HepG2 (cell line): ENCODE data around the gene PRMT7. TPM values are rescaled to one million over a fixed set of nuclear protein-coding genes. Genes with fewer than 3 reads are reported as not detected.

Experiments used
- BHLHE40 ChIP-seq: IDR thresholded peaks from 2 replicates; pipeline ENCODE4 v1.6.1; 2011; ENCODE audit warnings: low read length, improper control_type of control experiment
- CBX1 ChIP-seq: IDR thresholded peaks from one replicate; pipeline ENCODE4 v1.6.1; 2016; ENCODE audit warnings: antibody characterized with exemption, low read depth
- DNMT3B ChIP-seq: conservative IDR thresholded peaks from 2 replicates; pipeline ENCODE4 v1.6.1; 2016; ENCODE audit warnings: missing biosample characterization, control low read depth
- EZH2 ChIP-seq: conservative IDR thresholded peaks from 2 replicates; pipeline ENCODE4 v1.6.1; 2012; ENCODE audit warnings: mild to moderate bottlenecking, low read depth, low read length, moderate library complexity
- FOXM1 ChIP-seq: sonication (generic); formaldehyde crosslinking; IDR thresholded peaks from 2 replicates; pipeline ENCODE4 v1.5.0; 2020; ENCODE audit warnings: missing genetic modification reagents
- NFATC3 ChIP-seq: sonication (generic); formaldehyde crosslinking; IDR thresholded peaks from 2 replicates; pipeline ENCODE4 v1.5.1; 2020; ENCODE audit warnings: mild to moderate bottlenecking, missing genetic modification reagents
- RXRB ChIP-seq: IDR thresholded peaks from 2 replicates; pipeline ENCODE4 v1.6.1; 2016; ENCODE audit warnings: borderline replicate concordance, missing genetic modification reagents, missing compliant biosample characterization
- SIX1 ChIP-seq: sonication (generic); formaldehyde crosslinking; IDR thresholded peaks from 2 replicates; pipeline ENCODE4 v1.4.0; 2020; ENCODE audit warnings: missing genetic modification reagents, borderline replicate concordance
- SRSF4 ChIP-seq: fragments of 200-400 bp; formaldehyde crosslinking; IDR thresholded peaks from one replicate; pipeline ENCODE4 v1.6.1; 2018; ENCODE audit warnings: mild to moderate bottlenecking, low read depth, low read length, moderate library complexity; ENCODE audit not compliant: poor library complexity, severe bottlenecking
- TOE1 ChIP-seq: sonication (generic); formaldehyde crosslinking; IDR thresholded peaks from 2 replicates; pipeline ENCODE4 v1.4.0; 2020; ENCODE audit warnings: mild to moderate bottlenecking, missing genetic modification reagents
- ZC3H13 ChIP-seq: sonication (generic); formaldehyde crosslinking; IDR thresholded peaks from 2 replicates; pipeline ENCODE4 v1.8.1; 2023; ENCODE audit warnings: mild to moderate bottlenecking, missing genetic modification reagents, moderate library complexity
- ZFYVE20 ChIP-seq: sonication (generic); formaldehyde crosslinking; IDR thresholded peaks from 2 replicates; pipeline ENCODE4 v1.8.0; 2023; ENCODE audit warnings: low read depth, mild to moderate bottlenecking, moderate library complexity, missing genetic modification reagents, borderline replicate concordance
- ZMYM4 ChIP-seq: sonication (generic); formaldehyde crosslinking; IDR thresholded peaks from 2 replicates; pipeline ENCODE4 v1.8.1; 2023; ENCODE audit warnings: mild to moderate bottlenecking, missing genetic modification reagents
- ZNF251 ChIP-seq: sonication (generic); formaldehyde crosslinking; IDR thresholded peaks from 2 replicates; pipeline ENCODE4 v1.9.0; 2021; ENCODE audit warnings: mild to moderate bottlenecking, missing genetic modification reagents
- ZNF773 ChIP-seq: sonication (generic); formaldehyde crosslinking; IDR thresholded peaks from 2 replicates; pipeline ENCODE4 v1.4.0; 2020; ENCODE audit warnings: missing genetic modification reagents, borderline replicate concordance
- polyA plus RNA-seq, 8 experiments: library from polyadenylated mRNA; depleted of rRNA in 3 of 8; stranded (reverse) in 7 of 8; unstranded in 1 of 8; fragments of >200 nt; fragmentation: Illumina TruSeq in 4 of 8; extraction: Trizol in 4 of 8; gene quantifications; 2 replicates each; pipeline versions ENCODE4 v1.2.1 to v1.2.3, GENCODE V29; 2011 to 2016; ENCODE audit warnings: low read depth in 4 of 8, missing spikeins in 1 of 8, mixed read lengths in 1 of 8; ENCODE audit not compliant: insufficient read depth in 1 of 8
- total RNA-seq, 5 experiments: library from RNA; depleted of rRNA; stranded (reverse); fragments of >200 nt; fragmentation: Illumina TruSeq; extraction: Trizol; gene quantifications; 2 replicates each; pipeline ENCODE4 v1.2.3, GENCODE V29; 2016; ENCODE audit warnings: low read depth in 1 of 5
- TF ChIP-seq, protein P1 (sequence below): sonication (generic); formaldehyde crosslinking; IDR thresholded peaks from 2 replicates; pipeline ENCODE4 v1.4.0; 2020; ENCODE audit warnings: missing genetic modification reagents, mild to moderate bottlenecking, borderline replicate concordance
- TF ChIP-seq, protein P2 (sequence below): sonication (generic); formaldehyde crosslinking; IDR thresholded peaks from 2 replicates; pipeline ENCODE4 v1.8.0; 2022; ENCODE audit warnings: mild to moderate bottlenecking, missing genetic modification reagents; ENCODE audit not compliant: insufficient replicate concordance
- TF ChIP-seq, protein P3 (sequence below): fragments of 450-650 bp; IDR thresholded peaks from 2 replicates; pipeline ENCODE4 v1.6.1; 2016
- TF ChIP-seq, protein P4 (sequence below): sonication (generic); formaldehyde crosslinking; IDR thresholded peaks from 2 replicates; pipeline ENCODE4 v1.4.0; 2020; ENCODE audit warnings: missing genetic modification reagents
- TF ChIP-seq, protein P5 (sequence below): sonication (generic); formaldehyde crosslinking; IDR thresholded peaks from 2 replicates; pipeline ENCODE4 v1.8.0; 2022; ENCODE audit warnings: missing genetic modification reagents, mild to moderate bottlenecking, moderate library complexity, borderline replicate concordance

Gene PRMT7
- total and polyA plus RNA-seq, 2 of the 13 experiments (the other 11 are each of a cell fraction or from before 2014, with no cell fraction given), result 47.5 to 55.0 TPM

DNA sequence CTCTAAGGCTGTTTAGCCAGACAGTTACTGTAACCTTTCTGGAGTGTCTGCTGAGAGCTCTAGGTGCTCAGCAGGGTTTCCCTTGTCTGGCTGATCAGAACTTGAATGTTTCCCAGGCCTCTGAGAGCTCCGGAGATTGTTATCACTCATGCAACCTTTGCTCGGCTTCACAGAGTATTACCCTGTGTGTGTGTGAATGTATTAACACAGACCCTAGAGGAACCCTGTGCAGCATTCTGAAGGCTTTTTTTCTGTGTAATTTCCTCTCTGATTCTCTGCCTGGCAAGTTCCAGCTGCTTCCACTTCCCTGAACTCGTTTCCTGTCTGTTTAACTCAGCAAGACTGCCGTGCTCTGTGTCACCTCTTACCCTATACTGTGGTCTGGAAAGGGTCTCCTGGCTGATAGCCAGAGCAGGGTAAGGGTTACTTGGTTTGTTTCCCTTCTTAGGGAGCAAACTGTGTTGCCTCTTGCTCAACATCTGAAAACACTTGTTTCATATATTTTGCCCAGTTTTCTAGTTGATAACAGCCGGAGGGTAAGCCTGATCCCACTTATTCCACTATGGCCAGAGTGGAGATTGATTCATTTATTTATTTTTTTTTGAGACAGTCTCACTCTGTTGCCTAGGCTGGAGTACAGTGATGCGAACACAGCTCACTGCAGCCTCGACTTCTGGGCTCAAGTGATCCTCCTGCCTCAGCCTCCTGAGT, 21.7 kb downstream of the PRMT7 start (continued):
- peak; percentile 20; the same call in 1 of the 2 replicates for TF ChIP-seq SIX1 (CRISPR knock-in tag)
- TF ChIP-seq, protein P1, sequence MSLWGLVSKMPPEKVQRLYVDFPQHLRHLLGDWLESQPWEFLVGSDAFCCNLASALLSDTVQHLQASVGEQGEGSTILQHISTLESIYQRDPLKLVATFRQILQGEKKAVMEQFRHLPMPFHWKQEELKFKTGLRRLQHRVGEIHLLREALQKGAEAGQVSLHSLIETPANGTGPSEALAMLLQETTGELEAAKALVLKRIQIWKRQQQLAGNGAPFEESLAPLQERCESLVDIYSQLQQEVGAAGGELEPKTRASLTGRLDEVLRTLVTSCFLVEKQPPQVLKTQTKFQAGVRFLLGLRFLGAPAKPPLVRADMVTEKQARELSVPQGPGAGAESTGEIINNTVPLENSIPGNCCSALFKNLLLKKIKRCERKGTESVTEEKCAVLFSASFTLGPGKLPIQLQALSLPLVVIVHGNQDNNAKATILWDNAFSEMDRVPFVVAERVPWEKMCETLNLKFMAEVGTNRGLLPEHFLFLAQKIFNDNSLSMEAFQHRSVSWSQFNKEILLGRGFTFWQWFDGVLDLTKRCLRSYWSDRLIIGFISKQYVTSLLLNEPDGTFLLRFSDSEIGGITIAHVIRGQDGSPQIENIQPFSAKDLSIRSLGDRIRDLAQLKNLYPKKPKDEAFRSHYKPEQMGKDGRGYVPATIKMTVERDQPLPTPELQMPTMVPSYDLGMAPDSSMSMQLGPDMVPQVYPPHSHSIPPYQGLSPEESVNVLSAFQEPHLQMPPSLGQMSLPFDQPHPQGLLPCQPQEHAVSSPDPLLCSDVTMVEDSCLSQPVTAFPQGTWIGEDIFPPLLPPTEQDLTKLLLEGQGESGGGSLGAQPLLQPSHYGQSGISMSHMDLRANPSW, result no peak
- TF ChIP-seq ZMYM4 (CRISPR knock-in tag), result peak; percentile 31; the same call in 1 of the 2 replicates
- TF ChIP-seq ZNF251 (CRISPR knock-in tag), result no peak
- TF ChIP-seq, protein P2, sequence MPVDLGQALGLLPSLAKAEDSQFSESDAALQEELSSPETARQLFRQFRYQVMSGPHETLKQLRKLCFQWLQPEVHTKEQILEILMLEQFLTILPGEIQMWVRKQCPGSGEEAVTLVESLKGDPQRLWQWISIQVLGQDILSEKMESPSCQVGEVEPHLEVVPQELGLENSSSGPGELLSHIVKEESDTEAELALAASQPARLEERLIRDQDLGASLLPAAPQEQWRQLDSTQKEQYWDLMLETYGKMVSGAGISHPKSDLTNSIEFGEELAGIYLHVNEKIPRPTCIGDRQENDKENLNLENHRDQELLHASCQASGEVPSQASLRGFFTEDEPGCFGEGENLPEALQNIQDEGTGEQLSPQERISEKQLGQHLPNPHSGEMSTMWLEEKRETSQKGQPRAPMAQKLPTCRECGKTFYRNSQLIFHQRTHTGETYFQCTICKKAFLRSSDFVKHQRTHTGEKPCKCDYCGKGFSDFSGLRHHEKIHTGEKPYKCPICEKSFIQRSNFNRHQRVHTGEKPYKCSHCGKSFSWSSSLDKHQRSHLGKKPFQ (CRISPR knock-in tag), result no peak
- TF ChIP-seq RXRB (CRISPR knock-in tag), result peak; percentile 78
- no peak for TF ChIP-seq CBX1
- no peak for TF ChIP-seq EZH2
- no peak for TF ChIP-seq SRSF4
- no peak for TF ChIP-seq TOE1
- no peak for TF ChIP-seq BHLHE40
- TF ChIP-seq ZC3H13 (CRISPR knock-in tag), result no peak
- TF ChIP-seq, protein P3, sequence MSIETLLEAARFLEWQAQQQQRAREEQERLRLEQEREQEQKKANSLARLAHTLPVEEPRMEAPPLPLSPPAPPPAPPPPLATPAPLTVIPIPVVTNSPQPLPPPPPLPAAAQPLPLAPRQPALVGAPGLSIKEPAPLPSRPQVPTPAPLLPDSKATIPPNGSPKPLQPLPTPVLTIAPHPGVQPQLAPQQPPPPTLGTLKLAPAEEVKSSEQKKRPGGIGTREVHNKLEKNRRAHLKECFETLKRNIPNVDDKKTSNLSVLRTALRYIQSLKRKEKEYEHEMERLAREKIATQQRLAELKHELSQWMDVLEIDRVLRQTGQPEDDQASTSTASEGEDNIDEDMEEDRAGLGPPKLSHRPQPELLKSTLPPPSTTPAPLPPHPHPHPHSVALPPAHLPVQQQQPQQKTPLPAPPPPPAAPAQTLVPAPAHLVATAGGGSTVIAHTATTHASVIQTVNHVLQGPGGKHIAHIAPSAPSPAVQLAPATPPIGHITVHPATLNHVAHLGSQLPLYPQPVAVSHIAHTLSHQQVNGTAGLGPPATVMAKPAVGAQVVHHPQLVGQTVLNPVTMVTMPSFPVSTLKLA, result no peak
- TF ChIP-seq DNMT3B (CRISPR knock-in tag), result no peak
- no peak for TF ChIP-seq ZNF773 (CRISPR knock-in tag)
- TF ChIP-seq ZFYVE20 (CRISPR knock-in tag), result no peak
- no peak for TF ChIP-seq FOXM1 (CRISPR knock-in tag)
- TF ChIP-seq NFATC3 (CRISPR knock-in tag), result no peak
- TF ChIP-seq, protein P4, sequence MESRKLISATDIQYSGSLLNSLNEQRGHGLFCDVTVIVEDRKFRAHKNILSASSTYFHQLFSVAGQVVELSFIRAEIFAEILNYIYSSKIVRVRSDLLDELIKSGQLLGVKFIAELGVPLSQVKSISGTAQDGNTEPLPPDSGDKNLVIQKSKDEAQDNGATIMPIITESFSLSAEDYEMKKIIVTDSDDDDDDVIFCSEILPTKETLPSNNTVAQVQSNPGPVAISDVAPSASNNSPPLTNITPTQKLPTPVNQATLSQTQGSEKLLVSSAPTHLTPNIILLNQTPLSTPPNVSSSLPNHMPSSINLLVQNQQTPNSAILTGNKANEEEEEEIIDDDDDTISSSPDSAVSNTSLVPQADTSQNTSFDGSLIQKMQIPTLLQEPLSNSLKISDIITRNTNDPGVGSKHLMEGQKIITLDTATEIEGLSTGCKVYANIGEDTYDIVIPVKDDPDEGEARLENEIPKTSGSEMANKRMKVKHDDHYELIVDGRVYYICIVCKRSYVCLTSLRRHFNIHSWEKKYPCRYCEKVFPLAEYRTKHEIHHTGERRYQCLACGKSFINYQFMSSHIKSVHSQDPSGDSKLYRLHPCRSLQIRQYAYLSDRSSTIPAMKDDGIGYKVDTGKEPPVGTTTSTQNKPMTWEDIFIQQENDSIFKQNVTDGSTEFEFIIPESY (CRISPR knock-in tag), result no peak
- TF ChIP-seq, protein P5, sequence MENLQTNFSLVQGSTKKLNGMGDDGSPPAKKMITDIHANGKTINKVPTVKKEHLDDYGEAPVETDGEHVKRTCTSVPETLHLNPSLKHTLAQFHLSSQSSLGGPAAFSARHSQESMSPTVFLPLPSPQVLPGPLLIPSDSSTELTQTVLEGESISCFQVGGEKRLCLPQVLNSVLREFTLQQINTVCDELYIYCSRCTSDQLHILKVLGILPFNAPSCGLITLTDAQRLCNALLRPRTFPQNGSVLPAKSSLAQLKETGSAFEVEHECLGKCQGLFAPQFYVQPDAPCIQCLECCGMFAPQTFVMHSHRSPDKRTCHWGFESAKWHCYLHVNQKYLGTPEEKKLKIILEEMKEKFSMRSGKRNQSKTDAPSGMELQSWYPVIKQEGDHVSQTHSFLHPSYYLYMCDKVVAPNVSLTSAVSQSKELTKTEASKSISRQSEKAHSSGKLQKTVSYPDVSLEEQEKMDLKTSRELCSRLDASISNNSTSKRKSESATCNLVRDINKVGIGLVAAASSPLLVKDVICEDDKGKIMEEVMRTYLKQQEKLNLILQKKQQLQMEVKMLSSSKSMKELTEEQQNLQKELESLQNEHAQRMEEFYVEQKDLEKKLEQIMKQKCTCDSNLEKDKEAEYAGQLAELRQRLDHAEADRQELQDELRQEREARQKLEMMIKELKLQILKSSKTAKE (CRISPR knock-in tag), result peak; percentile 51; the same call in 1 of the 2 replicates
